Sigmoid colon (tissue), 4 donors: ENCODE results near the gene KCNB1.

Source experiments
- EP300 ChIP-seq, 4 donors: sonication (generic); formaldehyde crosslinking; IDR thresholded peaks; one replicate each; pipeline ENCODE4 v1.6.1; 2017; ENCODE audit warnings: antibody characterized with exemption in 4 of 4
- POLR2A ChIP-seq, 2 donors: fragments of 450-650 bp; IDR thresholded peaks; one replicate each; pipeline ENCODE4 v1.6.1; 2016; ENCODE audit warnings: antibody characterized with exemption in 2 of 2, mild to moderate bottlenecking in 2 of 2, moderate library complexity in 2 of 2
- POLR2AphosphoS5 ChIP-seq, 4 donors: sonication (generic); formaldehyde crosslinking; IDR thresholded peaks; one replicate each; pipeline ENCODE4 v1.6.1; 2017; ENCODE audit warnings: antibody characterized with exemption in 4 of 4
- TF ChIP-seq, protein P1 (sequence below), 4 experiments: fragments of 450-650 bp in 3 of 4; fragments of 200-600 bp in 1 of 4; IDR thresholded peaks; one replicate each; pipeline ENCODE4 v1.5.1; 2016 to 2019; ENCODE audit warnings: antibody characterized with exemption in 4 of 4, mild to moderate bottlenecking in 3 of 4, moderate library complexity in 2 of 4

- TF ChIP-seq, protein P1, sequence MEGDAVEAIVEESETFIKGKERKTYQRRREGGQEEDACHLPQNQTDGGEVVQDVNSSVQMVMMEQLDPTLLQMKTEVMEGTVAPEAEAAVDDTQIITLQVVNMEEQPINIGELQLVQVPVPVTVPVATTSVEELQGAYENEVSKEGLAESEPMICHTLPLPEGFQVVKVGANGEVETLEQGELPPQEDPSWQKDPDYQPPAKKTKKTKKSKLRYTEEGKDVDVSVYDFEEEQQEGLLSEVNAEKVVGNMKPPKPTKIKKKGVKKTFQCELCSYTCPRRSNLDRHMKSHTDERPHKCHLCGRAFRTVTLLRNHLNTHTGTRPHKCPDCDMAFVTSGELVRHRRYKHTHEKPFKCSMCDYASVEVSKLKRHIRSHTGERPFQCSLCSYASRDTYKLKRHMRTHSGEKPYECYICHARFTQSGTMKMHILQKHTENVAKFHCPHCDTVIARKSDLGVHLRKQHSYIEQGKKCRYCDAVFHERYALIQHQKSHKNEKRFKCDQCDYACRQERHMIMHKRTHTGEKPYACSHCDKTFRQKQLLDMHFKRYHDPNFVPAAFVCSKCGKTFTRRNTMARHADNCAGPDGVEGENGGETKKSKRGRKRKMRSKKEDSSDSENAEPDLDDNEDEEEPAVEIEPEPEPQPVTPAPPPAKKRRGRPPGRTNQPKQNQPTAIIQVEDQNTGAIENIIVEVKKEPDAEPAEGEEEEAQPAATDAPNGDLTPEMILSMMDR (IDR thresholded peaks at IDR 0.05): no peak
- TF ChIP-seq POLR2A (IDR thresholded peaks at IDR 0.05) (no peak), POLR2AphosphoS5 (IDR thresholded peaks at IDR 0.05) (peak; percentile 85 to 97 (median 86)), EP300 (IDR thresholded peaks at IDR 0.05) (peak; percentile 79 to 99 (median 92))
Observed at GRCh38 chr20:49420811-49421295, 61.6 kb downstream of the KCNB1 start.
